HG02973 (cell line): ENCODE measurements around the gene VWA3B.
"Not testable (repeated sequence)": the region's sequence is repeated elsewhere in the genome, so short reads cannot be mapped to it uniquely, and the experiment has no call there.

Source experiments
- ATAC-seq: cut with Tn5 transposase; IDR thresholded peaks from one replicate; pipeline ENCODE4 v1.9.1; 2021; ENCODE audit warnings: moderate library complexity; ENCODE audit not compliant: unreplicated experiment

VWA3B gene

GRCh38 chr2:98317214-98317613 lies 230.2 kb downstream of the VWA3B start:
- no peak for ATAC-seq

GRCh38 chr2:98320171-98320570 lies 233.2 kb downstream of the VWA3B start:
- ATAC-seq = not testable (repeated sequence)

GRCh38 chr2:98324181-98324580 lies 237.2 kb downstream of the VWA3B start:
- no peak for ATAC-seq

GRCh38 chr2:98327776-98328175 lies 240.8 kb downstream of the VWA3B start:
- no peak for ATAC-seq

GRCh38 chr2:98329549-98329948 lies 242.6 kb downstream of the VWA3B start:
- no peak for ATAC-seq

- ATAC-seq = no peak
These were observed 246.0 kb downstream of the VWA3B start for GRCh38 chr2:98332989-98333388.

GRCh38 chr2:98333922-98334321 lies 247.0 kb downstream of the VWA3B start:
- ATAC-seq = no peak

GRCh38 chr2:98334439-98335078 lies 247.6 kb downstream of the VWA3B start:
- ATAC-seq = no peak

GRCh38 chr2:98335271-98335670 lies 248.3 kb downstream of the VWA3B start:
- no peak for ATAC-seq

GRCh38 chr2:98341241-98341640 lies 254.3 kb downstream of the VWA3B start:
- ATAC-seq = no peak

GRCh38 chr2:98343285-98343684 lies 256.3 kb downstream of the VWA3B start:
- no peak for ATAC-seq

- ATAC-seq = no peak
These were observed 259.6 kb downstream of the VWA3B start, which contains the start of gene CNGA3 for GRCh38 chr2:98346311-98347236. CNGA3 (plus strand) TSS chr2:98346456; CDS start chr2:98369976, 23,520 bp downstream.

- ATAC-seq = no peak
These were observed 260.5 kb downstream of the VWA3B start for GRCh38 chr2:98347298-98348065.

- ATAC-seq = no peak
These were observed 261.1 kb downstream of the VWA3B start for GRCh38 chr2:98348066-98348561.

GRCh38 chr2:98350411-98350810 lies 263.4 kb downstream of the VWA3B start:
- no peak for ATAC-seq

GRCh38 chr2:98355881-98356280 lies 268.9 kb downstream of the VWA3B start:
- no peak for ATAC-seq

GRCh38 chr2:98356729-98357128 lies 269.8 kb downstream of the VWA3B start:
- ATAC-seq = no peak

- no peak for ATAC-seq
These were observed 270.9 kb downstream of the VWA3B start for GRCh38 chr2:98357849-98358248.

- no peak for ATAC-seq
These were observed 273.0 kb downstream of the VWA3B start for GRCh38 chr2:98359986-98360385.
